ENCODE data around the gene GMDS. TPM values are rescaled to one million over a fixed set of nuclear protein-coding genes. Genes with fewer than 3 reads are reported as not detected.

GMDS gene
- total and polyA plus RNA-seq, 2 donors (not counting 3 experiments of a cell fraction or from before 2014, with no cell fraction given) = 9.8 to 23.5 TPM

DNA sequence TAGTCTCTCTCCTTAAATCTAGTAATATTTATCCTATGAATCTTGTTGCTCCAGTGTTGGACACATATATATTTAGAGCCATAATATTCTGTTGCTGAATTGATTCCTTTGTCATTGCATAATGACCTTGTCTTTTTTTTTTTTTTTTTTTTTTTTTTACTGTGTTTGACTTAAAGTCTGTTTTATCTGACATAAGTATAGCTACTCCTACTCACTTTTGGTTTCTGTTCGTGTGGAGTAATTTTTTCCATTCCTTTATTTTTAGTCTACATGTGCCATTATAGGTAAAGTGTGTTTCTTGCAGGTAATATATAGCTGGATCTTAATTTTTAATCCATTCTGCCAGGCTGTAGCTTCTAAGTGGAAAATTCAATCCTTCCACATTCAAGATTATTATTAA is 166.5 kb downstream of the GMDS start:
- Histone ChIP-seq H3K27me3 (ENCODE audit: control insufficient read depth in 2 of 2, insufficient read depth in 2 of 2, low read length in 2 of 2) (no peaks in the 10 kb centered on the region), H3K9ac (replicated peaks; ENCODE audit: extremely low read depth, insufficient read depth, low read length) (no peak overlapping the region), H3K4me2 (ENCODE audit: insufficient read depth, low read length) (no peak overlapping the region), H3K79me2 (ENCODE audit: control insufficient read depth, insufficient read depth, low read length) (no peaks in the 10 kb centered on the region), H3K9me1 (replicated peaks; ENCODE audit: control insufficient read depth, extremely low read depth, insufficient read depth, low read length) (no peaks in the 10 kb centered on the region), H2AFZ (ENCODE audit: low read depth, low read length) (no peak overlapping the region), H3K27ac (ENCODE audit: insufficient read depth, low read depth, low read length) (no peak overlapping the region), H4K20me1 (replicated peaks; ENCODE audit: control insufficient read depth, extremely low read depth, insufficient read depth, low read length) (no peaks in the 10 kb centered on the region), H3K36me3 (ENCODE audit: control insufficient read depth in 2 of 2, extremely low read depth in 1 of 2, insufficient read depth in 2 of 2, low read length in 2 of 2) (no peaks in the 10 kb centered on the region), H3K4me1 (ENCODE audit: control insufficient read depth, extremely low read depth, insufficient read depth, low read length) (peaks cover 5% of the 10 kb centered on the region), H3K9me3 (replicated peaks; ENCODE audit: control insufficient read depth, insufficient read depth, low read length) (no peaks in the 10 kb centered on the region), H3K4me3 (replicated peaks in 1 of 3; ENCODE audit: insufficient read depth in 1 of 3, low read depth in 1 of 3, low read length in 3 of 3) (no peak overlapping the region)
- no TSS peak for BruUV-seq (replicated peaks)
- intact Hi-C loops (cut with micrococcal nuclease) (no loop called here), dilution Hi-C loops (cut with MboI; ENCODE audit: extremely low pct_ligation_motif_present, low sequenced_read_pairs) (no loop called here)
- POLR2A ChIA-PET = no interaction called here
- DNase-seq (ENCODE audit: low read depth, low spot score) (no peak), FAIRE-seq (no peak)
- CTCF ChIA-PET = interaction anchor here (0.7 kb wide), 1 partner anchor 438 kb away, joined by 3 read pairs; no protein-coding TSS in a partner anchor
- TF ChIP-seq GATA2 (IDR thresholded peaks at IDR 0.05; ENCODE audit: insufficient read depth, insufficient read length, low read depth, low read length) = no peak
- no peak for TF ChIP-seq FOS (IDR thresholded peaks at IDR 0.05; ENCODE audit: borderline replicate concordance, insufficient read depth, low read length)
- no peak for TF ChIP-seq CTCF (IDR thresholded peaks at IDR 0.05; ENCODE audit: extremely low read depth in 1 of 2, insufficient read depth in 1 of 2, low read depth in 1 of 2, low read length in 2 of 2)
- no peak for TF ChIP-seq MYC (IDR thresholded peaks at IDR 0.05; ENCODE audit: low read depth, low read length)
- TF ChIP-seq EZH2 (IDR thresholded peaks at IDR 0.05; ENCODE audit: borderline replicate concordance, low read depth, low read length, severe bottlenecking) = no peak
- TF ChIP-seq, protein P1, sequence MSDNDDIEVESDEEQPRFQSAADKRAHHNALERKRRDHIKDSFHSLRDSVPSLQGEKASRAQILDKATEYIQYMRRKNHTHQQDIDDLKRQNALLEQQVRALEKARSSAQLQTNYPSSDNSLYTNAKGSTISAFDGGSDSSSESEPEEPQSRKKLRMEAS (IDR thresholded peaks at IDR 0.05; ENCODE audit: insufficient read depth, insufficient read length) = no peak
- TF ChIP-seq POLR2A (IDR thresholded peaks at IDR 0.05; ENCODE audit: low read depth, low read length) = no peak
- no peak for TF ChIP-seq JUN (IDR thresholded peaks at IDR 0.05; ENCODE audit: borderline replicate concordance, insufficient read depth, insufficient read length, low read depth)
- TF ChIP-seq POLR2AphosphoS5 (IDR thresholded peaks at IDR 0.05; ENCODE audit: insufficient read depth, low read depth, low read length) = no peak

Measured in endothelial cell of umbilical vein (primary cell).